SK-N-SH treated with all-trans-retinoic acid at 6 μM for 48 hours (cell line): ENCODE results near the gene TCF23.

Experiments
- PATZ1 ChIP-seq: fragments of 250-450 bp; sonication (Bioruptor Pico); IDR thresholded peaks from 2 replicates; pipeline ENCODE4 v1.8.0; 2020; ENCODE audit warnings: mild to moderate bottlenecking, moderate library complexity, borderline replicate concordance
- ZNF70 ChIP-seq: fragments of 450-650 bp; formaldehyde crosslinking; IDR thresholded peaks from 2 replicates; pipeline ENCODE4 v1.5.0; 2020; ENCODE audit warnings: mild to moderate bottlenecking, moderate library complexity

- TF ChIP-seq PATZ1 (CRISPR knock-in tag), result no peak
- no peak for TF ChIP-seq ZNF70 (CRISPR knock-in tag)
These were observed 30.7 kb downstream of the TCF23 start for GRCh38 chr2:27179344-27180000.
